PC-3 (cell line): ENCODE measurements around the gene OR10AD1.

Experiments used
- EZH2 ChIP-seq: fragments of 300-600 bp; sonication (generic); IDR thresholded peaks from one replicate; pipeline ENCODE4 v1.6.1; 2017; ENCODE audit warnings: antibody characterized with exemption, mild to moderate bottlenecking, low read length; ENCODE audit not compliant: unreplicated experiment
- EZH2phosphoT487 ChIP-seq: fragments of 300-600 bp; sonication (generic); IDR thresholded peaks from 2 replicates; pipeline ENCODE4 v1.6.1; 2018; ENCODE audit warnings: mild to moderate bottlenecking, antibody characterized with exemption, low read length, borderline replicate concordance
- TF ChIP-seq, protein P1 (sequence below): fragments of 300-600 bp; sonication (generic); conservative IDR thresholded peaks from 2 replicates; pipeline ENCODE4 v1.5.1; 2017; ENCODE audit warnings: antibody characterized with exemption, low read depth, mild to moderate bottlenecking, low read length

- no peak for TF ChIP-seq EZH2phosphoT487
- TF ChIP-seq, protein P1, sequence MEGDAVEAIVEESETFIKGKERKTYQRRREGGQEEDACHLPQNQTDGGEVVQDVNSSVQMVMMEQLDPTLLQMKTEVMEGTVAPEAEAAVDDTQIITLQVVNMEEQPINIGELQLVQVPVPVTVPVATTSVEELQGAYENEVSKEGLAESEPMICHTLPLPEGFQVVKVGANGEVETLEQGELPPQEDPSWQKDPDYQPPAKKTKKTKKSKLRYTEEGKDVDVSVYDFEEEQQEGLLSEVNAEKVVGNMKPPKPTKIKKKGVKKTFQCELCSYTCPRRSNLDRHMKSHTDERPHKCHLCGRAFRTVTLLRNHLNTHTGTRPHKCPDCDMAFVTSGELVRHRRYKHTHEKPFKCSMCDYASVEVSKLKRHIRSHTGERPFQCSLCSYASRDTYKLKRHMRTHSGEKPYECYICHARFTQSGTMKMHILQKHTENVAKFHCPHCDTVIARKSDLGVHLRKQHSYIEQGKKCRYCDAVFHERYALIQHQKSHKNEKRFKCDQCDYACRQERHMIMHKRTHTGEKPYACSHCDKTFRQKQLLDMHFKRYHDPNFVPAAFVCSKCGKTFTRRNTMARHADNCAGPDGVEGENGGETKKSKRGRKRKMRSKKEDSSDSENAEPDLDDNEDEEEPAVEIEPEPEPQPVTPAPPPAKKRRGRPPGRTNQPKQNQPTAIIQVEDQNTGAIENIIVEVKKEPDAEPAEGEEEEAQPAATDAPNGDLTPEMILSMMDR: no peak
- no peak for TF ChIP-seq EZH2
These were observed 5.0 kb downstream of the OR10AD1 start for GRCh38 chr12:48197971-48198671.
